ENCODE data around the gene MGLL. TPM values are rescaled to one million over a fixed set of nuclear protein-coding genes. Genes with fewer than 3 reads are reported as not detected.

Gene MGLL
- total and polyA plus RNA-seq, 9 of the 15 experiments (the other 6 are each of a cell fraction or from before 2014, with no cell fraction given): 0.12 to 0.32 (median 0.18) TPM; not detected in 6

DNA sequence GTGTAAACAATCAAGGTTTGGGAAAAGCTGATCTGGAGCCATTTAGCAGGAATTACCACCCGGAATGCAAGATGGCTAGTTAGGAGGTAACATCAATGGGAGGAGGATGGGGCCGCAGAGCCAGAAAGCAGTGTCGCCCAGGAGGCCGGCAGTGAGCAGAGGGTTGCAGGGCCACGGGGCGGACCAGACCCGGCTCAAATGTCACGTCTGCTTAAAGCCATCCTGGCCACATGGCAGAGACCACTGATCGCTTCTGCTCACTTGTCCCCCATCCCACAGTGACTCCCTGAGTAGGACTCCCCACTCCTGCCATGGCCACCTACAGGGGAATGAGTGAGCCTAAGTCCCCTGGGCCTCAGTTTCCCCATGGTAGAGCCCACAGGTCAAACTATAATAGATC, 18.2 kb downstream of the MGLL start (continued):
- TF ChIP-seq HMGXB4 (CRISPR knock-in tag; IDR thresholded peaks at IDR 0.05): no peak
- TF ChIP-seq, protein P1, sequence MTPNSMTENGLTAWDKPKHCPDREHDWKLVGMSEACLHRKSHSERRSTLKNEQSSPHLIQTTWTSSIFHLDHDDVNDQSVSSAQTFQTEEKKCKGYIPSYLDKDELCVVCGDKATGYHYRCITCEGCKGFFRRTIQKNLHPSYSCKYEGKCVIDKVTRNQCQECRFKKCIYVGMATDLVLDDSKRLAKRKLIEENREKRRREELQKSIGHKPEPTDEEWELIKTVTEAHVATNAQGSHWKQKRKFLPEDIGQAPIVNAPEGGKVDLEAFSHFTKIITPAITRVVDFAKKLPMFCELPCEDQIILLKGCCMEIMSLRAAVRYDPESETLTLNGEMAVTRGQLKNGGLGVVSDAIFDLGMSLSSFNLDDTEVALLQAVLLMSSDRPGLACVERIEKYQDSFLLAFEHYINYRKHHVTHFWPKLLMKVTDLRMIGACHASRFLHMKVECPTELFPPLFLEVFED (CRISPR knock-in tag; conservative IDR thresholded peaks at IDR 0.05): no peak
- TF ChIP-seq GABPB2 (CRISPR knock-in tag; conservative IDR thresholded peaks at IDR 0.05): no peak
- TF ChIP-seq FOXA3 (CRISPR knock-in tag; conservative IDR thresholded peaks at IDR 0.05 in 1 of 2, IDR thresholded peaks at IDR 0.05 in 1 of 2): no peak
- TF ChIP-seq PHTF2 (CRISPR knock-in tag; IDR thresholded peaks at IDR 0.05): no peak
- TF ChIP-seq KLF1 (tag; IDR thresholded peaks at IDR 0.05): no peak
- no peak for TF ChIP-seq ZHX1 (conservative IDR thresholded peaks at IDR 0.05; ENCODE audit: low read length)
- TF ChIP-seq, protein P2, sequence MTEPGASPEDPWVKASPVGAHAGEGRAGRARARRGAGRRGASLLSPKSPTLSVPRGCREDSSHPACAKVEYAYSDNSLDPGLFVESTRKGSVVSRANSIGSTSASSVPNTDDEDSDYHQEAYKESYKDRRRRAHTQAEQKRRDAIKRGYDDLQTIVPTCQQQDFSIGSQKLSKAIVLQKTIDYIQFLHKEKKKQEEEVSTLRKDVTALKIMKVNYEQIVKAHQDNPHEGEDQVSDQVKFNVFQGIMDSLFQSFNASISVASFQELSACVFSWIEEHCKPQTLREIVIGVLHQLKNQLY (CRISPR knock-in tag; conservative IDR thresholded peaks at IDR 0.05): no peak
- TF ChIP-seq PHF21A (IDR thresholded peaks at IDR 0.05; ENCODE audit: borderline replicate concordance, low read depth): no peak
- no peak for TF ChIP-seq SP2 (IDR thresholded peaks at IDR 0.05; ENCODE audit: extremely low read depth, low read depth, low read length, poor library complexity, severe bottlenecking)
- no peak for TF ChIP-seq SMARCB1 (IDR thresholded peaks at IDR 0.05; ENCODE audit: insufficient read length, low read depth)
